GM23338 (cell line): Measurements from ENCODE around the gene CLDN7. TPM values are rescaled to one million over a fixed set of nuclear protein-coding genes. Genes with fewer than 3 reads are reported as not detected.

ENCODE experiments used
- ATAC-seq: fragments of 200-7000 bp; cut with Tn5 transposase; 3 replicates; pipeline ENCODE4 v1.9.1; 2020
- DNase-seq: peaks from one replicate; pipeline ENCODE4 v3.0.0-alpha.2; 2015; ENCODE audit warnings: low spot score
- H2AFZ ChIP-seq: fragments of 200-600 bp; sonication (generic); 2 replicates; pipeline ENCODE4 v1.8.0; 2016; ENCODE audit warnings: antibody characterized with exemption, mild to moderate bottlenecking, moderate library complexity
- H3F3A ChIP-seq: fragments of 200-600 bp; sonication (generic); replicated peaks from 2 replicates; pipeline ENCODE4 v1.8.0; 2017; ENCODE audit warnings: antibody characterized with exemption, mixed run types, low read depth
- H3K27ac ChIP-seq: fragments of 200-600 bp; sonication (generic); 2 replicates; pipeline ENCODE4 v1.6.1; 2016; ENCODE audit warnings: low read depth
- H3K27me3 ChIP-seq: fragments of 200-600 bp; sonication (generic); 2 replicates; pipeline ENCODE4 v1.8.0; 2016; ENCODE audit warnings: mild to moderate bottlenecking, mixed run types, moderate library complexity; ENCODE audit not compliant: insufficient read depth
- H3K36me3 ChIP-seq: fragments of 200-600 bp; sonication (generic); 2 replicates; pipeline ENCODE4 v1.8.0; 2016; ENCODE audit warnings: mild to moderate bottlenecking; ENCODE audit not compliant: insufficient read depth
- H3K4me1 ChIP-seq: fragments of 200-600 bp; sonication (generic); 2 replicates; pipeline ENCODE4 v1.8.0; 2016; ENCODE audit warnings: mild to moderate bottlenecking, moderate library complexity; ENCODE audit not compliant: insufficient read depth
- H3K4me2 ChIP-seq: fragments of 200-600 bp; sonication (generic); 2 replicates; pipeline ENCODE4 v1.7.1; 2017; ENCODE audit warnings: mixed run types
- H3K4me3 ChIP-seq: fragments of 200-600 bp; sonication (generic); 2 replicates; pipeline ENCODE4 v1.6.1; 2016; ENCODE audit warnings: mixed run types
- H3K79me2 ChIP-seq: fragments of 200-600 bp; sonication (generic); replicated peaks from 2 replicates; pipeline ENCODE4 v1.8.0; 2017; ENCODE audit warnings: mild to moderate bottlenecking; ENCODE audit not compliant: insufficient read depth
- H3K9me2 ChIP-seq: fragments of 200-600 bp; sonication (generic); 2 replicates; pipeline ENCODE4 v1.8.0; 2017; ENCODE audit not compliant: insufficient read depth
- H4K20me1 ChIP-seq: fragments of 200-600 bp; sonication (generic); replicated peaks from 2 replicates; pipeline ENCODE4 v1.8.0; 2017; ENCODE audit warnings: mild to moderate bottlenecking; ENCODE audit not compliant: insufficient read depth
- H3K27ac Mint-ChIP-seq: 2 replicates; pipeline ENCODE4 v1.8.0; 2020; ENCODE audit warnings: inconsistent platforms, mild to moderate bottlenecking, moderate library complexity, mixed read lengths
- H3K27me3 Mint-ChIP-seq: 3 replicates; pipeline ENCODE4 v1.8.0; 2022; ENCODE audit warnings: low read depth, mild to moderate bottlenecking, moderate library complexity, mixed read lengths, inconsistent platforms; ENCODE audit not compliant: insufficient read depth, poor library complexity
- H3K36me3 Mint-ChIP-seq: 3 replicates; pipeline ENCODE4 v1.8.0; 2021; ENCODE audit warnings: low read depth, mild to moderate bottlenecking, inconsistent platforms, moderate library complexity, mixed read lengths
- H3K4me1 Mint-ChIP-seq: 3 replicates; pipeline ENCODE4 v1.8.0; 2020; ENCODE audit warnings: mild to moderate bottlenecking, inconsistent platforms, mixed read lengths
- H3K4me3 Mint-ChIP-seq: 3 replicates; pipeline ENCODE4 v1.8.0; 2021; ENCODE audit warnings: moderate library complexity, mild to moderate bottlenecking, inconsistent platforms, mixed read lengths
- H3K9me3 Mint-ChIP-seq: 3 replicates; pipeline ENCODE4 v1.8.0; 2020; ENCODE audit warnings: moderate library complexity, mild to moderate bottlenecking, inconsistent platforms, mixed read lengths
- CTCF ChIP-seq, 2 experiments: fragments of 200-600 bp in 1 of 2; sonication (generic) in 1 of 2; conservative IDR thresholded peaks; 2 replicates each; pipeline versions ENCODE4 v1.5.1 to v1.6.1; 2016 to 2017; ENCODE audit warnings: antibody characterized with exemption in 2 of 2, low read depth in 2 of 2, mild to moderate bottlenecking in 2 of 2, moderate library complexity in 1 of 2
- ETS1 ChIP-seq: IDR thresholded peaks from 2 replicates; pipeline ENCODE4 v1.6.1; 2016; ENCODE audit warnings: antibody characterized with exemption
- EZH2 ChIP-seq: fragments of 200-600 bp; sonication (generic); IDR thresholded peaks from one replicate; pipeline ENCODE4 v1.8.0; 2017; ENCODE audit warnings: antibody characterized with exemption, mild to moderate bottlenecking, low read depth; ENCODE audit not compliant: unreplicated experiment
- POLR2AphosphoS5 ChIP-seq: IDR thresholded peaks from 2 replicates; pipeline ENCODE4 v1.6.1; 2016; ENCODE audit warnings: antibody characterized with exemption, low read depth
- ZNF331 ChIP-seq: fragments of 250-450 bp; sonication (Bioruptor Pico); IDR thresholded peaks from 2 replicates; pipeline ENCODE4 v1.5.0; 2020; ENCODE audit warnings: low read depth, mild to moderate bottlenecking, moderate library complexity
- polyA plus RNA-seq: library from polyadenylated mRNA; unstranded; fragments of >200 nt; fragmentation: Nextera tagmentation; extraction: Ambion mirVana; gene quantifications from 2 replicates; pipeline ENCODE4 v1.2.1, GENCODE V29; 2016
- total RNA-seq: library from RNA; depleted of rRNA; stranded (reverse); fragments of >200 nt; shearing (Covaris generic); gene quantifications from 2 replicates; pipeline ENCODE4 v1.2.3, GENCODE V29; 2014

The CLDN7 gene
- total and polyA plus RNA-seq, 2 experiments from 2014 or later: 50.7 to 111 TPM

DNA sequence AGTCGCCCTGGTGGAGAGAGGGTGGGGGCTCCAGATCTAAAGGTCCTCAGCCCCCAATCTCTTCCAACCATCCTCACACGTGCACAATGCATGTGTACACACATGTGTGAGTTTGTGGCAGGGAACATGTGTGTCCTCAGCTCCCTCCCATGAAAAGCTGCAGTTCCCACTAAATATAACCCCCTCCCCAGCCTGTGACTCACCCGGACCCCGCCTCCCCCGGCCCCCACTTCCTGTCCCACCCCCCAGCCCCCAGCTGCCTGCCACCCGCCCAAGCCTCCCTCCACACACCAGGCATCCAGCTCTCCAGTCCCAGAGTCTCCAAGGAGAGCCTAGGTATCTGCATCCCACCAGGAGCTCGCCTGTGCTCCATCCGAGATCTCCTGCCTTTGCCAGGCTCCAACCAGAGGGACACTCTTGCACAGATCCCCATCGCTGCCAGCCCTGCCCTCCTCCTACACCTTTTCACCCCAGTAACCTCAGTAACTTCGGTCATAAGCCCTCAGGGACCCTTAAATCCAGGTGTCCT lies 46.6 kb downstream of the CLDN7 start:
- H3K27ac Mint-ChIP-seq: peak overlapping the region; percentile 99; the same call in 1 of the 2 replicates
- H4K20me1 ChIP-seq: no peaks in the 10 kb centered on the region; the same call in 1 of the 2 replicates
- H3K4me1 Mint-ChIP-seq: peaks cover 57% of the 10 kb centered on the region

DNA sequence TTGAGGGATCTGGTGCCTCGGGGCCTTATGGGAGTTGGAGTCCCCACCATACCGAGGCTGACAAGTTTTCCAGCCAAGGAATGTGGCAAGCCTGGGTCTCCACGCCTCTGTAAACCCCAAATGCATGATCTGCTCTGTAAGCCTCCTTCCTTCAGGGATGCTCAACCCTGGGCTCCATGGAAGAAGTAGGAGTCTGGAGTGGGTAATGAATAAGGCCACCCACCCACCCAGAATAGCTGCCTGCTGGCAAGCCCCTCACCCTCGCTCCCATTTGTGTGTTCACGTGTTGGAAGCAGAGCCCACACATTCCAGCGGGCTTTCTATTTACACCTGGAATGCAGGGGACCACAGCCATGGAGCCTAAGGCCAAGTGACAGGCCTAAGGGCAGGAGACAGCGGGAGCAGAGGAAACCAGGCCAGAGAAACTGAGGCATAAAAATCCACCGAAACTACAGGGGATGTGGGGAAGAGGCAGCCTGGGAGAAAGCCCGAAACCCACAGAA lies 47.1 kb downstream of the CLDN7 start:
- peaks cover 52% of the 10 kb centered on the region for H3K4me1 ChIP-seq

More for the DNA sequence above, 46.6 kb downstream of the CLDN7 start:
- H2AFZ ChIP-seq: no peak overlapping the region
- H3K4me3 Mint-ChIP-seq: peak overlapping the region; percentile 70
- H3K27me3 Mint-ChIP-seq: peaks cover 42% of the 10 kb centered on the region
- no peaks in the 10 kb centered on the region; the same call in 2 of the 3 replicates for H3K9me3 Mint-ChIP-seq
- peaks cover 50% of the 10 kb centered on the region for H3K4me1 ChIP-seq
- no peaks in the 10 kb centered on the region for H3K36me3 ChIP-seq
- H3K9me2 ChIP-seq: no peaks in the 10 kb centered on the region
- H3K4me2 ChIP-seq: peak overlapping the region; percentile 95
- peak overlapping the region; percentile 73 for H3K4me3 ChIP-seq
- H3K27me3 ChIP-seq: no peaks in the 10 kb centered on the region
- TF ChIP-seq POLR2AphosphoS5 (peak; percentile 49), ZNF331 (CRISPR knock-in tag) (no peak)
- H3K36me3 Mint-ChIP-seq: peaks cover 6% of the 10 kb centered on the region
- H3K79me2 ChIP-seq: peaks cover 33% of the 10 kb centered on the region
- ATAC-seq (no peak), DNase-seq (peak; percentile 44)
- peaks cover 13% of the 10 kb centered on the region for H3F3A ChIP-seq
- H3K27ac ChIP-seq: peak overlapping the region; percentile 88

More for the DNA sequence above, 47.1 kb downstream of the CLDN7 start:
- Mint-ChIP-seq H3K9me3 (no peaks in the 10 kb centered on the region; the same call in 2 of the 3 replicates), H3K36me3 (peaks cover 3% of the 10 kb centered on the region; the same call in 2 of the 3 replicates), H3K4me1 (peaks cover 62% of the 10 kb centered on the region), H3K27ac (peak overlapping the region; percentile 99), H3K27me3 (peaks cover 40% of the 10 kb centered on the region), H3K4me3 (peak overlapping the region; percentile 70)
- Histone ChIP-seq H2AFZ (no peak overlapping the region), H3K4me3 (peak overlapping the region; percentile 70), H3F3A (peaks cover 12% of the 10 kb centered on the region), H3K79me2 (peaks cover 39% of the 10 kb centered on the region), H3K36me3 (no peaks in the 10 kb centered on the region), H3K27me3 (no peaks in the 10 kb centered on the region), H3K27ac (peak overlapping the region; percentile 88), H4K20me1 (no peaks in the 10 kb centered on the region; the same call in 1 of the 2 replicates), H3K4me2 (peak overlapping the region; percentile 90), H3K9me2 (no peaks in the 10 kb centered on the region)
- ATAC-seq: peak; percentile 3
- no peak for TF ChIP-seq EZH2
- no peak for TF ChIP-seq CTCF (conservative IDR thresholded peaks at IDR 0.05; ENCODE audit: low read depth in 2 of 2)
- TF ChIP-seq ZNF331 (CRISPR knock-in tag): no peak
- peak; percentile 90 for TF ChIP-seq ETS1
- peak; percentile 81 for DNase-seq
